Bronchial epithelial cell (primary cell): ENCODE measurements around the gene ABCA6. TPM values are rescaled to one million over a fixed set of nuclear protein-coding genes. Genes with fewer than 3 reads are reported as not detected.

Experiments used
- DNase-seq: peaks from one replicate; pipeline ENCODE4 v3.0.0-alpha.2; 2010; ENCODE audit warnings: low read depth
- FAIRE-seq: peaks from 2 replicates; lab custom pipeline; 2011; peaks lifted over from hg19 to GRCh38; lab: Jason Lieb, UNC
- H3K27me3 ChIP-seq: 2 replicates; pipeline ENCODE4 v1.5.1; 2011; ENCODE audit warnings: low read length; ENCODE audit not compliant: control insufficient read depth, insufficient read depth
- H3K36me3 ChIP-seq: 2 replicates; pipeline ENCODE4 v1.5.1; 2011; ENCODE audit warnings: low read length; ENCODE audit not compliant: control insufficient read depth, insufficient read depth
- H3K4me3 ChIP-seq: 2 replicates; pipeline ENCODE4 v1.5.1; 2011; ENCODE audit warnings: mild to moderate bottlenecking, low read depth, low read length, control low read depth
- CTCF ChIP-seq: IDR thresholded peaks from 2 replicates; pipeline ENCODE4 v1.5.1; 2011; ENCODE audit warnings: mild to moderate bottlenecking, moderate library complexity, low read length, control low read depth, inconsistent platforms; ENCODE audit not compliant: insufficient read depth, severe bottlenecking
- total RNA-seq: library from RNA; depleted of rRNA; stranded (reverse); fragments of >200 nt; gene quantifications from 2 replicates; pipeline ENCODE4 v1.2.1, GENCODE V29; 2014

The ABCA6 gene
- total RNA-seq, 1 donor from 2014 or later, result 0.26 TPM

DNA sequence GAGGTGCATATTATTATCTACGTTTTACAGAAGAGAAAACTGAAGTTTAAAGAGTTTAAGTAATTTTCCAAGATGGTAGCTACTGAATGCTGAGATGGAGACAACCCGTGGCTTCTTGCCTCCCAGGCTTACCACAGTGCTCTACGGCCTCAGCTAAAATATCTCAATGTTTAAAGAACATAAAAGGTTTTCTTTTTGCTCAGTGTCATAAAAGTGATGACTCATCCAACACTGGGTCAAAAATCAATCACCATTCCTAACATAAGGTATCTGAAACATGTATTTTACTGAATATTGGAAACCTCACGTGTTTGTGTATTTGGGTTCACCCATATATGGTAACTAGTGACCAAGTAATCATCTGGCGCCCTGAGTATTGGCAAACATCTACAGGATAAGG is 99.4 kb downstream of the ABCA6 start:
- TF ChIP-seq CTCF, result no peak
- DNase-seq, result no peak
- Histone ChIP-seq H3K27me3 (no peaks in the 10 kb centered on the region), H3K4me3 (no peak overlapping the region), H3K36me3 (no peaks in the 10 kb centered on the region)
- no peak for FAIRE-seq

DNA sequence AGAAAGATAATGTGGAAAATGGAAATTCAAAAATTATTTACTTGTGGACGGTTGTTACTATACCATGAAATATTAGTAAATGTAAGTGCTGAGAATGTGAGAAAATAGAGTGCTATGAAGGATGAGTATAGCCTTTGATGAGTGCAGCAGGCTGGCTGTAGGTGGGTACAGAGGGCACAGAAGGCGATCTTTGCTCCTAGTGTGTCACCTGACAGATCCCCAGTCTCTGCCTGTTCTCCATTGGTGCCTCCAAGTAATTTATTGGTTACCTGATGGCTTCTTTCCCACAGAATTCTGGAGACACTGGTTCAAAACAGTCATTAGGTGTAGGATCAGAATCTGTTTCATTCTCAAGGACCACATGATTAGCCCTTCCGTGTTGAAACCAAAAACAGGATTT is 109.9 kb downstream of the ABCA6 start:
- DNase-seq (no peak), FAIRE-seq (no peak)
- TF ChIP-seq CTCF, result no peak
- no peaks in the 10 kb centered on the region for H3K36me3 ChIP-seq
- H3K4me3 ChIP-seq, result no peak overlapping the region
- no peaks in the 10 kb centered on the region for H3K27me3 ChIP-seq

GRCh38 chr17:69030169-69030568 is 111.5 kb downstream of the ABCA6 start:
- DNase-seq, result peak; percentile 10
- Histone ChIP-seq H3K27me3 (no peaks in the 10 kb centered on the region), H3K36me3 (no peaks in the 10 kb centered on the region), H3K4me3 (no peak overlapping the region)
- TF ChIP-seq CTCF, result no peak
- FAIRE-seq, result no peak

Other genes starting within 250 kb of the ABCA6 start
- under 0.01 and 0.13 TPM in 2 replicates for gene ABCA8, start 186.5 kb downstream of the ABCA6 start, total RNA-seq
- gene ABCA9, start 81.0 kb downstream of the ABCA6 start, total RNA-seq, result 0.13 and 0.26 TPM in 2 replicates
- 0.79 and 1.3 TPM in 2 replicates for gene ABCA10, start 86.9 kb upstream of the ABCA6 start, total RNA-seq
- gene ABCA5, start 185.2 kb upstream of the ABCA6 start, total RNA-seq, result 11.6 and 15.6 TPM in 2 replicates